DND-41 (cell line): ENCODE data around the gene C8B.

Experiments used
- EZH2 ChIP-seq: IDR thresholded peaks from 3 replicates; pipeline ENCODE4 v1.6.1; 2012; ENCODE audit warnings: borderline replicate concordance, low read depth, mild to moderate bottlenecking, moderate library complexity, low read length, inconsistent platforms; ENCODE audit not compliant: severe bottlenecking
- TF ChIP-seq, protein P1 (sequence below): IDR thresholded peaks from 2 replicates; pipeline ENCODE4 v1.5.1; 2012; ENCODE audit warnings: borderline replicate concordance, low read length, moderate library complexity, mild to moderate bottlenecking; ENCODE audit not compliant: poor library complexity, severe bottlenecking; ENCODE audit errors: extremely low read depth

- TF ChIP-seq, protein P1, sequence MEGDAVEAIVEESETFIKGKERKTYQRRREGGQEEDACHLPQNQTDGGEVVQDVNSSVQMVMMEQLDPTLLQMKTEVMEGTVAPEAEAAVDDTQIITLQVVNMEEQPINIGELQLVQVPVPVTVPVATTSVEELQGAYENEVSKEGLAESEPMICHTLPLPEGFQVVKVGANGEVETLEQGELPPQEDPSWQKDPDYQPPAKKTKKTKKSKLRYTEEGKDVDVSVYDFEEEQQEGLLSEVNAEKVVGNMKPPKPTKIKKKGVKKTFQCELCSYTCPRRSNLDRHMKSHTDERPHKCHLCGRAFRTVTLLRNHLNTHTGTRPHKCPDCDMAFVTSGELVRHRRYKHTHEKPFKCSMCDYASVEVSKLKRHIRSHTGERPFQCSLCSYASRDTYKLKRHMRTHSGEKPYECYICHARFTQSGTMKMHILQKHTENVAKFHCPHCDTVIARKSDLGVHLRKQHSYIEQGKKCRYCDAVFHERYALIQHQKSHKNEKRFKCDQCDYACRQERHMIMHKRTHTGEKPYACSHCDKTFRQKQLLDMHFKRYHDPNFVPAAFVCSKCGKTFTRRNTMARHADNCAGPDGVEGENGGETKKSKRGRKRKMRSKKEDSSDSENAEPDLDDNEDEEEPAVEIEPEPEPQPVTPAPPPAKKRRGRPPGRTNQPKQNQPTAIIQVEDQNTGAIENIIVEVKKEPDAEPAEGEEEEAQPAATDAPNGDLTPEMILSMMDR, result no peak
- TF ChIP-seq EZH2, result no peak
Measured at GRCh38 chr1:56995414-56996100, 29.7 kb upstream of the C8B start.
